Esophagus muscularis mucosa (tissue), 3 donors: ENCODE measurements around the gene KRTAP4-2.

Experiments
- POLR2A ChIP-seq: fragments of 450-650 bp; IDR thresholded peaks from one replicate; pipeline ENCODE4 v1.6.1; 2017; ENCODE audit warnings: antibody characterized with exemption, moderate library complexity, mild to moderate bottlenecking, low read depth
- POLR2AphosphoS5 ChIP-seq, 2 donors: sonication (generic); formaldehyde crosslinking; IDR thresholded peaks; one replicate each; pipeline ENCODE4 v1.6.1; 2017; ENCODE audit warnings: antibody characterized with exemption in 2 of 2
- TF ChIP-seq, protein P1 (sequence below), 3 experiments: fragments of 200-600 bp in 2 of 3; fragments of 450-650 bp in 1 of 3; sonication (generic) in 2 of 3; IDR thresholded peaks; one replicate each; pipeline ENCODE4 v1.5.1; 2017 to 2019; ENCODE audit warnings: antibody characterized with exemption in 3 of 3, mild to moderate bottlenecking in 2 of 3, moderate library complexity in 1 of 3

GRCh38 chr17:41211845-41212466 is 33.9 kb upstream of the KRTAP4-2 start:
- TF ChIP-seq POLR2AphosphoS5 (IDR thresholded peaks at IDR 0.05): no peak
- TF ChIP-seq, protein P1, sequence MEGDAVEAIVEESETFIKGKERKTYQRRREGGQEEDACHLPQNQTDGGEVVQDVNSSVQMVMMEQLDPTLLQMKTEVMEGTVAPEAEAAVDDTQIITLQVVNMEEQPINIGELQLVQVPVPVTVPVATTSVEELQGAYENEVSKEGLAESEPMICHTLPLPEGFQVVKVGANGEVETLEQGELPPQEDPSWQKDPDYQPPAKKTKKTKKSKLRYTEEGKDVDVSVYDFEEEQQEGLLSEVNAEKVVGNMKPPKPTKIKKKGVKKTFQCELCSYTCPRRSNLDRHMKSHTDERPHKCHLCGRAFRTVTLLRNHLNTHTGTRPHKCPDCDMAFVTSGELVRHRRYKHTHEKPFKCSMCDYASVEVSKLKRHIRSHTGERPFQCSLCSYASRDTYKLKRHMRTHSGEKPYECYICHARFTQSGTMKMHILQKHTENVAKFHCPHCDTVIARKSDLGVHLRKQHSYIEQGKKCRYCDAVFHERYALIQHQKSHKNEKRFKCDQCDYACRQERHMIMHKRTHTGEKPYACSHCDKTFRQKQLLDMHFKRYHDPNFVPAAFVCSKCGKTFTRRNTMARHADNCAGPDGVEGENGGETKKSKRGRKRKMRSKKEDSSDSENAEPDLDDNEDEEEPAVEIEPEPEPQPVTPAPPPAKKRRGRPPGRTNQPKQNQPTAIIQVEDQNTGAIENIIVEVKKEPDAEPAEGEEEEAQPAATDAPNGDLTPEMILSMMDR (IDR thresholded peaks at IDR 0.05): no peak
- no peak for TF ChIP-seq POLR2A
